Spleen (tissue), 11 donors: ENCODE measurements around the gene RIPPLY1. TPM values are rescaled to one million over a fixed set of nuclear protein-coding genes. Genes with fewer than 3 reads are reported as not detected.

Experiments used
- DNase-seq: peaks from one replicate; pipeline ENCODE4 v3.0.0-alpha.2; 2020
- H3K27ac ChIP-seq, 8 donors: fragments of 200-600 bp; sonication (generic) in 7 of 8; 1 replicate in 4 of 8; 2 replicates in 4 of 8; pipeline versions ENCODE4 v1.5.0 to v1.8.0; 2016 to 2021; ENCODE audit warnings: inconsistent platforms in 4 of 8, mild to moderate bottlenecking in 4 of 8, moderate library complexity in 1 of 8
- H3K27me3 ChIP-seq, 7 donors: fragments of 200-600 bp; sonication (generic) in 6 of 7; replicated peaks in 1 of 7; 1 replicate in 4 of 7; 2 replicates in 3 of 7; pipeline versions ENCODE4 v1.5.0 to v1.8.0; 2016 to 2021; ENCODE audit warnings: inconsistent platforms in 3 of 7, mild to moderate bottlenecking in 1 of 7
- H3K36me3 ChIP-seq, 6 donors: fragments of 200-600 bp; sonication (generic) in 5 of 6; 1 replicate in 4 of 6; 2 replicates in 2 of 6; pipeline versions ENCODE4 v1.5.0 to v1.8.0; 2016 to 2021; ENCODE audit warnings: inconsistent platforms in 2 of 6
- H3K4me1 ChIP-seq, 6 donors: fragments of 200-600 bp; sonication (generic) in 5 of 6; 1 replicate in 3 of 6; 2 replicates in 3 of 6; pipeline versions ENCODE4 v1.5.0 to v1.8.0; 2016 to 2021; ENCODE audit warnings: inconsistent platforms in 3 of 6
- H3K4me3 ChIP-seq, 8 donors: fragments of 200-600 bp; sonication (generic) in 7 of 8; 1 replicate in 4 of 8; 2 replicates in 4 of 8; pipeline versions ENCODE4 v1.5.0 to v1.8.0; 2016 to 2021; ENCODE audit warnings: inconsistent platforms in 4 of 8, mild to moderate bottlenecking in 4 of 8, moderate library complexity in 2 of 8
- H3K9me3 ChIP-seq, 8 donors: fragments of 200-600 bp; sonication (generic) in 7 of 8; 1 replicate in 4 of 8; 2 replicates in 4 of 8; pipeline versions ENCODE4 v1.5.0 to v1.8.0; 2016 to 2021; ENCODE audit warnings: inconsistent platforms in 4 of 8
- CTCF ChIP-seq, 11 experiments: fragments of 200-600 bp in 7 of 11; fragments of 450-650 bp in 4 of 11; sonication (generic) in 4 of 11; IDR thresholded peaks in 8 of 11; conservative IDR thresholded peaks in 3 of 11; 1 replicate in 7 of 11; 2 replicates in 4 of 11; pipeline versions ENCODE4 v1.4.0 to v1.8.0; 2016 to 2021; ENCODE audit warnings: antibody characterized with exemption in 11 of 11, inconsistent platforms in 4 of 11, mild to moderate bottlenecking in 1 of 11
- POLR2A ChIP-seq, 3 donors: fragments of 450-650 bp; IDR thresholded peaks; one replicate each; pipeline ENCODE4 v1.5.1; 2017; ENCODE audit warnings: antibody characterized with exemption in 3 of 3, mild to moderate bottlenecking in 1 of 3
- WGBS, 5 donors: extraction: QIAGEN DNeasy Blood & Tissue Kit in 3 of 5; methylation state at CpG; one replicate each; pipeline versions ENCODE4 v1.1.5 to v1.1.7; 2013 to 2018; 5-methylcytosine and 5-hydroxymethylcytosine counted together
- intact Hi-C: fragments of 100-400 bp; cut with DNase I; formaldehyde crosslinking; loops from one replicate; pipeline ENCODE4 v1.15.0; 2023; ENCODE audit warnings: low total_unique reads
- polyA plus RNA-seq, 3 donors: library from polyadenylated mRNA; stranded (reverse); fragments of 200-250 nt; gene quantifications; one replicate each; pipeline ENCODE4 v1.2.1, GENCODE V29; 2013
- total RNA-seq, 7 donors: library from RNA; depleted of rRNA in 3 of 7; stranded (reverse); fragments of >200 nt in 3 of 7; fragmentation: NEBNext Ultra II Directional in 4 of 7; extraction: Animal tissue kit (Norgen Biotek cat#: 25700) in 4 of 7; gene quantifications; one replicate each; pipeline versions ENCODE4 v1.1.0 to v1.2.1, GENCODE V29; 2016 to 2021
- donor health status: healthy with polysubstance abuse.
- donor health status: DM: no; HTN: no; CAD: no; lungs with moderate emphysema.
- donor health status: DM: no; HTN: no; CAD: no.
- donor health status: Bipolar disorder and iron deficiency.
- donor health status: healthy.
- donor health status: DM: no; HTN: no; CAD: no.
- donor health status: DM: yes; HTN: yes; CAD: no.

The RIPPLY1 gene
- total and polyA plus RNA-seq, 10 donors = not detected

- Histone ChIP-seq H3K27ac (no peak overlapping the region), H3K9me3 (peaks cover 0 to 11% (median 0%) of the 10 kb centered on the region in 8 donors), H3K27me3 (peaks cover 0 to 9% (median 0%) of the 10 kb centered on the region in 7 donors), H3K4me1 (no peaks in the 10 kb centered on the region), H3K36me3 (no peaks in the 10 kb centered on the region), H3K4me3 (no peak overlapping the region)
- TF ChIP-seq POLR2A (IDR thresholded peaks at IDR 0.05) (no peak), CTCF (IDR thresholded peaks at IDR 0.05 in 8 of 11, conservative IDR thresholded peaks at IDR 0.05 in 3 of 11) (peak in 1 of 11 experiments; percentile 33)
- DNase-seq = peak; percentile 63
- intact Hi-C loops = no loop called here
- WGBS, 5 donors = 51 to 87% (median 78%) methylated on average over 6 to 13 of the region's 13 CpGs
Observed at GRCh38 chrX:106862972-106863688, 40.0 kb downstream of the RIPPLY1 start.

Other genes with a start within 250 kb of the RIPPLY1 start
- gene RNF128, start 176.6 kb downstream of the RIPPLY1 start, total RNA-seq = under 1 TPM in 2 of 7 donors, not detected in 5; 0.10 to 0.60 TPM
- not detected for gene RNF128, start 176.6 kb downstream of the RIPPLY1 start, polyA plus RNA-seq
- gene TBC1D8B, start 100.7 kb downstream of the RIPPLY1 start, total RNA-seq = 1 to 10 TPM; 2.6 to 6.7 (median 6.0) TPM
- 1 to 10 TPM in 1 of 3 donors, under 1 TPM in 2; 0.67 to 1.5 (median 0.67) TPM for gene TBC1D8B, start 100.7 kb downstream of the RIPPLY1 start, polyA plus RNA-seq
- not detected for gene CLDN2, start 17.1 kb upstream of the RIPPLY1 start, total RNA-seq
- gene CLDN2, start 17.1 kb upstream of the RIPPLY1 start, polyA plus RNA-seq = not detected
- gene MORC4, start 96.9 kb upstream of the RIPPLY1 start, total RNA-seq = 1 to 10 TPM; 4.1 to 7.0 (median 5.2) TPM
- gene MORC4, start 96.9 kb upstream of the RIPPLY1 start, polyA plus RNA-seq = 1 to 10 TPM; 1.4 to 2.1 (median 1.7) TPM
- gene RBM41, start 215.5 kb upstream of the RIPPLY1 start, total RNA-seq = 10 to 100 TPM; 15.3 to 26.4 (median 19.2) TPM
- gene RBM41, start 215.5 kb upstream of the RIPPLY1 start, polyA plus RNA-seq = 1 to 10 TPM; 2.3 to 3.7 (median 3.0) TPM